HG03342 (cell line): ENCODE measurements around the gene DDX5.

Experiments
- ATAC-seq: cut with Tn5 transposase; IDR thresholded peaks from one replicate; pipeline ENCODE4 v1.9.1; 2021; ENCODE audit warnings: mild to moderate bottlenecking, moderate library complexity; ENCODE audit not compliant: unreplicated experiment

Gene DDX5

GRCh38 chr17:64506201-64506575, at the start of gene DDX5:
TSS of gene DDX5 (minus strand) at chr17:64506289. CDS start at chr17:64506119, 170 bp downstream.
- ATAC-seq: peak; percentile 52

- ATAC-seq: no peak
Observed at GRCh38 chr17:64555281-64555680, 49.2 kb upstream of the DDX5 start.

GRCh38 chr17:64554028-64554637, 48.0 kb upstream of the DDX5 start:
- no peak for ATAC-seq

GRCh38 chr17:64551461-64551860, 45.4 kb upstream of the DDX5 start:
- ATAC-seq: no peak

- ATAC-seq: no peak
Observed at GRCh38 chr17:64547319-64547718, 41.2 kb upstream of the DDX5 start.

GRCh38 chr17:64546716-64547115, 40.6 kb upstream of the DDX5 start:
- ATAC-seq: no peak

GRCh38 chr17:64544742-64545141, 38.7 kb upstream of the DDX5 start:
- ATAC-seq: no peak

GRCh38 chr17:64540118-64540776, 34.2 kb upstream of the DDX5 start:
- ATAC-seq: no peak

GRCh38 chr17:64538508-64539130, 32.5 kb upstream of the DDX5 start:
- ATAC-seq: no peak

- no peak for ATAC-seq
Observed at GRCh38 chr17:64537488-64537887, 31.4 kb upstream of the DDX5 start.

- ATAC-seq: no peak
Observed at GRCh38 chr17:64536913-64537312, 30.8 kb upstream of the DDX5 start.

GRCh38 chr17:64535357-64535756, 29.3 kb upstream of the DDX5 start:
- ATAC-seq: no peak

GRCh38 chr17:64534187-64534586, 28.1 kb upstream of the DDX5 start:
- ATAC-seq: no peak

GRCh38 chr17:64533784-64534183, 27.7 kb upstream of the DDX5 start:
- no peak for ATAC-seq

- no peak for ATAC-seq
Observed at GRCh38 chr17:64532409-64532808, 26.3 kb upstream of the DDX5 start.

GRCh38 chr17:64531955-64532371, 25.9 kb upstream of the DDX5 start:
- no peak for ATAC-seq

GRCh38 chr17:64529221-64529620, 23.1 kb upstream of the DDX5 start:
- no peak for ATAC-seq

- no peak for ATAC-seq
Observed at GRCh38 chr17:64527914-64528313, 21.8 kb upstream of the DDX5 start.

GRCh38 chr17:64520359-64520758, 14.3 kb upstream of the DDX5 start:
- ATAC-seq: no peak

GRCh38 chr17:64519601-64520000, 13.5 kb upstream of the DDX5 start:
- ATAC-seq: no peak

- ATAC-seq: no peak
Observed at GRCh38 chr17:64515829-64516228, 9.7 kb upstream of the DDX5 start.

- ATAC-seq: no peak
Observed at GRCh38 chr17:64515419-64515818, 9.3 kb upstream of the DDX5 start.
